CD14-positive monocyte (primary cell): ENCODE data around the gene HMG20B. TPM values are rescaled to one million over a fixed set of nuclear protein-coding genes. Genes with fewer than 3 reads are reported as not detected.

ENCODE experiments used
- DNase-seq, 3 donors: peaks; one replicate each; pipeline ENCODE4 v3.0.0-alpha.2; 2011 to 2022
- H2AFZ ChIP-seq: 2 replicates; pipeline ENCODE4 v1.6.0; 2012; ENCODE audit warnings: mild to moderate bottlenecking, low read depth, low read length, inconsistent platforms; ENCODE audit not compliant: insufficient read depth, poor library complexity, severe bottlenecking
- H3K27ac ChIP-seq, 2 donors: 1 replicate in 1 of 2; 2 replicates in 1 of 2; pipeline ENCODE4 v1.5.1; 2012 to 2013; ENCODE audit warnings: low read length in 2 of 2, control low read depth in 1 of 2, inconsistent platforms in 1 of 2, low read depth in 1 of 2, mild to moderate bottlenecking in 1 of 2
- H3K27me3 ChIP-seq, 2 donors: one replicate each; pipeline versions ENCODE4 v1.6.0 to v1.6.1; 2011 to 2013; ENCODE audit warnings: low read length in 2 of 2; ENCODE audit not compliant: control insufficient read depth in 2 of 2, insufficient read depth in 2 of 2
- H3K36me3 ChIP-seq, 2 donors: replicated peaks in 1 of 2; 1 replicate in 1 of 2; 2 replicates in 1 of 2; pipeline versions ENCODE4 v1.5.1 to v1.6.1; 2012 to 2013; ENCODE audit warnings: low read length in 2 of 2, control low read depth in 1 of 2, inconsistent platforms in 1 of 2, mild to moderate bottlenecking in 1 of 2; ENCODE audit not compliant: insufficient read depth in 2 of 2, control insufficient read depth in 1 of 2
- H3K4me1 ChIP-seq, 2 donors: 1 replicate in 1 of 2; 2 replicates in 1 of 2; pipeline versions ENCODE4 v1.5.1 to v1.6.1; 2012 to 2013; ENCODE audit warnings: low read length in 2 of 2, control low read depth in 1 of 2, inconsistent platforms in 1 of 2, mild to moderate bottlenecking in 1 of 2, moderate library complexity in 1 of 2; ENCODE audit not compliant: insufficient read depth in 2 of 2, control insufficient read depth in 1 of 2
- H3K4me2 ChIP-seq: replicated peaks from 2 replicates; pipeline ENCODE3; 2012; ENCODE audit warnings: low read length, moderate library complexity, mild to moderate bottlenecking; ENCODE audit not compliant: poor library complexity, severe bottlenecking; ENCODE audit errors: extremely low read depth
- H3K4me3 ChIP-seq, 3 experiments: fragments of 200-600 bp in 1 of 3; sonication (generic) in 1 of 3; replicated peaks in 1 of 3; 1 replicate in 2 of 3; 2 replicates in 1 of 3; pipeline ENCODE4 v1.5.1; 2011 to 2013; ENCODE audit warnings: low read length in 3 of 3, mild to moderate bottlenecking in 3 of 3, control low read depth in 2 of 3, low read depth in 2 of 3, inconsistent platforms in 1 of 3, moderate library complexity in 1 of 3
- H3K79me2 ChIP-seq: 2 replicates; pipeline ENCODE4 v1.6.0; 2012; ENCODE audit warnings: mild to moderate bottlenecking, control low read depth, inconsistent platforms, low read length, moderate library complexity; ENCODE audit not compliant: insufficient read depth
- H3K9ac ChIP-seq: 2 replicates; pipeline ENCODE4 v1.6.0; 2017; ENCODE audit warnings: low read length, mild to moderate bottlenecking; ENCODE audit not compliant: insufficient read depth, poor library complexity, severe bottlenecking
- H3K9me3 ChIP-seq, 2 donors: replicated peaks in 1 of 2; 1 replicate in 1 of 2; 2 replicates in 1 of 2; pipeline versions ENCODE4 v1.5.1 to v1.6.1; 2012 to 2013; ENCODE audit warnings: low read length in 2 of 2, control low read depth in 1 of 2; ENCODE audit not compliant: control insufficient read depth in 1 of 2, insufficient read depth in 1 of 2
- H4K20me1 ChIP-seq: 2 replicates; pipeline ENCODE4 v1.6.0; 2012; ENCODE audit warnings: mild to moderate bottlenecking, low read length, control low read depth, moderate library complexity; ENCODE audit not compliant: insufficient read depth
- H3K27ac Mint-ChIP-seq, 7 donors: one replicate each; pipeline ENCODE4 v1.8.0; 2020; ENCODE audit warnings: mild to moderate bottlenecking in 7 of 7, mixed read lengths in 7 of 7, moderate library complexity in 6 of 7, inconsistent platforms in 2 of 7
- H3K27me3 Mint-ChIP-seq, 3 donors: one replicate each; pipeline ENCODE4 v1.8.0; 2021 to 2022; ENCODE audit warnings: low read depth in 3 of 3, mild to moderate bottlenecking in 3 of 3, mixed read lengths in 3 of 3, moderate library complexity in 3 of 3, inconsistent platforms in 1 of 3
- H3K36me3 Mint-ChIP-seq, 2 donors: one replicate each; pipeline ENCODE4 v1.8.0; 2020; ENCODE audit warnings: mixed read lengths in 2 of 2, inconsistent platforms in 1 of 2, mild to moderate bottlenecking in 1 of 2
- H3K4me1 Mint-ChIP-seq: one replicate; pipeline ENCODE4 v1.8.0; 2020; ENCODE audit warnings: mild to moderate bottlenecking, mixed read lengths
- H3K4me3 Mint-ChIP-seq, 2 donors: one replicate each; pipeline ENCODE4 v1.8.0; 2020; ENCODE audit warnings: mild to moderate bottlenecking in 2 of 2, mixed read lengths in 2 of 2, moderate library complexity in 1 of 2
- H3K9me3 Mint-ChIP-seq, 7 donors: one replicate each; pipeline ENCODE4 v1.8.0; 2020 to 2022; ENCODE audit warnings: mixed read lengths in 7 of 7, mild to moderate bottlenecking in 6 of 7, moderate library complexity in 6 of 7, inconsistent platforms in 2 of 7
- WGBS: methylation state at CpG from one replicate; pipeline ENCODE4 v1.1.5; 2013; ENCODE audit warnings: missing lambda C conversion rate; ENCODE audit not compliant: insufficient coverage; 5-methylcytosine and 5-hydroxymethylcytosine counted together
- intact Hi-C, 2 donors: fragments of 100-400 bp; cut with micrococcal nuclease; formaldehyde crosslinking; loops; one replicate each; pipeline versions ENCODE4 v1.15.0 to v1.15.1; 2023
- polyA plus RNA-seq, 3 donors: library from polyadenylated mRNA; depleted of rRNA in 1 of 3; unstranded in 2 of 3; stranded (reverse) in 1 of 3; fragments of 300-500 nt in 2 of 3; fragments of >200 nt in 1 of 3; fragmentation: Illumina TruSeq in 2 of 3; gene quantifications; 1 replicate in 2 of 3; 2 replicates in 1 of 3; pipeline ENCODE4 v1.2.3, GENCODE V29; 2012 to 2021
- TF ChIP-seq, protein P1 (sequence below): fragments of 200-600 bp; IDR thresholded peaks from one replicate; pipeline ENCODE4 v1.8.0; 2022; ENCODE audit warnings: antibody characterized with exemption, mild to moderate bottlenecking

HMG20B gene
- polyA plus RNA-seq, 3 donors = 52.4 to 58.8 (median 56.5) TPM

DNA sequence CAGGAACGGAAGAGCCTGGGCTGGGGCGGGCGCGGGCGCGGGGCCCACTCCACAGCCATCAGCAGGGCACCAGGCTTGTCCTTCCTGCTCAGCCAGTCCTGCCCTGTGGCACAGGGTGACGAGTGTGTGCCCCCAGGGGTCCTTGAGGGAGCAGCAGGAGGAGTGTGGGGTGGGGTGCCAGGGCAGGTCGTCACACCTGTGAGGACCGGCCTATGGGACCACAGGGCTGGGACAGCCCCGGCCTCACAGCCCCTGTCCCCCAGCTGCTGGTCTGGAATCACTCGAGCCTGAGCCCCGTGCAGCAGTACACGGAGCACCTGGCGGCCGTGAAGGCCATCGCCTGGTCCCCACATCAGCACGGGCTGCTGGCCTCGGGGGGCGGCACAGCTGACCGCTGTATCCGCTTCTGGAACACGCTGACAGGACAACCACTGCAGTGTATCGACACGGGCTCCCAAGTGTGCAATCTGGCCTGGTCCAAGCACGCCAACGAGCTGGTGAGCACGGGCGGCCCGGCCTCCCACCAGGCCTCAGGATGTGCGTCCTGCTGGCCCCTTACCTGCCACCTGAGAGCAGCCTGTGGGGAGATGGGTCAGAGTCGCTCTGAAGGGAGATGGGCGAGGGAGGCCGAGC lies 40.5 kb upstream of the HMG20B start:
- no peak for DNase-seq
- Histone ChIP-seq H3K9me3 (no peaks in the 10 kb centered on the region), H3K79me2 (no peaks in the 10 kb centered on the region), H3K4me3 (no peak overlapping the region), H3K27me3 (no peaks in the 10 kb centered on the region), H3K4me1 (peaks cover 0 to 3% of the 10 kb centered on the region in 2 donors), H2AFZ (no peak overlapping the region), H4K20me1 (peaks cover 25% of the 10 kb centered on the region), H3K9ac (no peak overlapping the region), H3K36me3 (peaks cover 61 to 82% of the 10 kb centered on the region in 2 donors), H3K4me2 (no peak overlapping the region), H3K27ac (no peak overlapping the region)
- Mint-ChIP-seq H3K4me3 (no peak overlapping the region), H3K27me3 (no peaks in the 10 kb centered on the region), H3K9me3 (peaks cover 0 to 1% (median 0%) of the 10 kb centered on the region in 7 donors), H3K36me3 (peaks cover 34 to 46% of the 10 kb centered on the region in 2 donors), H3K4me1 (peaks cover under 1% of the 10 kb centered on the region), H3K27ac (no peak overlapping the region)
- TF ChIP-seq, protein P1, sequence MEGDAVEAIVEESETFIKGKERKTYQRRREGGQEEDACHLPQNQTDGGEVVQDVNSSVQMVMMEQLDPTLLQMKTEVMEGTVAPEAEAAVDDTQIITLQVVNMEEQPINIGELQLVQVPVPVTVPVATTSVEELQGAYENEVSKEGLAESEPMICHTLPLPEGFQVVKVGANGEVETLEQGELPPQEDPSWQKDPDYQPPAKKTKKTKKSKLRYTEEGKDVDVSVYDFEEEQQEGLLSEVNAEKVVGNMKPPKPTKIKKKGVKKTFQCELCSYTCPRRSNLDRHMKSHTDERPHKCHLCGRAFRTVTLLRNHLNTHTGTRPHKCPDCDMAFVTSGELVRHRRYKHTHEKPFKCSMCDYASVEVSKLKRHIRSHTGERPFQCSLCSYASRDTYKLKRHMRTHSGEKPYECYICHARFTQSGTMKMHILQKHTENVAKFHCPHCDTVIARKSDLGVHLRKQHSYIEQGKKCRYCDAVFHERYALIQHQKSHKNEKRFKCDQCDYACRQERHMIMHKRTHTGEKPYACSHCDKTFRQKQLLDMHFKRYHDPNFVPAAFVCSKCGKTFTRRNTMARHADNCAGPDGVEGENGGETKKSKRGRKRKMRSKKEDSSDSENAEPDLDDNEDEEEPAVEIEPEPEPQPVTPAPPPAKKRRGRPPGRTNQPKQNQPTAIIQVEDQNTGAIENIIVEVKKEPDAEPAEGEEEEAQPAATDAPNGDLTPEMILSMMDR = no peak
- intact Hi-C loops = no loop called here
- WGBS = 97% methylated on average over 29 of the region's 33 CpGs

DNA sequence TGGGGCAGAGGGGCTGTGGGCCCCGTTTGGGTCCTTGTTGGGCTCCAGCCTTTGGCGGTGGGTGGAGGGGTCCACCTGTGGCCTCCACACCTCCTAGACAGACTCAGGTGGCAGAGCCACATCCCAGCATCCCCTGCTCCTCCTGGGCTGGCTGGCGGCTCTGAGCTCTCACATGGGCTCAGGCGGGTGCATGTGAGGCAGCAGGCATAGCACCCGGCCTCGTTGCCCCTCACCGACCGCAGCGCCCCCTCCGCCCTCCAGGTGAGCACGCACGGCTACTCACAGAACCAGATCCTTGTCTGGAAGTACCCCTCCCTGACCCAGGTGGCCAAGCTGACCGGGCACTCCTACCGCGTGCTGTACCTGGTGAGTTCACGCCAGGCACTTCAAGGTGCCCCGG lies 39.7 kb upstream of the HMG20B start:
- no peak overlapping the region for H3K4me3 ChIP-seq
- H3K9me3 Mint-ChIP-seq = peaks cover 0 to 1% (median 0%) of the 10 kb centered on the region in 7 donors
- H3K27ac Mint-ChIP-seq = no peak overlapping the region
- no peak for DNase-seq
- TF ChIP-seq, protein P1 = no peak
- H3K27me3 ChIP-seq = no peaks in the 10 kb centered on the region
- H3K4me1 Mint-ChIP-seq = peaks cover 7% of the 10 kb centered on the region
- peaks cover 55 to 77% of the 10 kb centered on the region in 2 donors for H3K36me3 ChIP-seq
- H3K4me1 ChIP-seq = peaks cover 0 to 5% of the 10 kb centered on the region in 2 donors
- H3K27ac ChIP-seq = no peak overlapping the region
- WGBS = 95% methylated on average over 16 of the region's 17 CpGs
- H4K20me1 ChIP-seq = peaks cover 31% of the 10 kb centered on the region
- no peaks in the 10 kb centered on the region for H3K9me3 ChIP-seq
- intact Hi-C loops = no loop called here
- peaks cover 31 to 47% of the 10 kb centered on the region in 2 donors for H3K36me3 Mint-ChIP-seq
- no peaks in the 10 kb centered on the region for H3K79me2 ChIP-seq
- H3K9ac ChIP-seq = no peak overlapping the region
- no peak overlapping the region for H3K4me2 ChIP-seq
- no peaks in the 10 kb centered on the region for H3K27me3 Mint-ChIP-seq
- H3K4me3 Mint-ChIP-seq = no peak overlapping the region
- H2AFZ ChIP-seq = no peak overlapping the region
